GM23338 (cell line): Measurements from ENCODE around the gene SELENOW. TPM values are rescaled to one million over a fixed set of nuclear protein-coding genes. Genes with fewer than 3 reads are reported as not detected.
A peak's percentile ranks its signal among the peaks of the same experiment; 100 is the strongest.

ENCODE experiments used
- ATAC-seq: fragments of 200-7000 bp; cut with Tn5 transposase; 3 replicates; pipeline ENCODE4 v1.9.1; 2020
- DNase-seq: peaks from one replicate; pipeline ENCODE4 v3.0.0-alpha.2; 2015; ENCODE audit warnings: low spot score
- H2AFZ ChIP-seq: fragments of 200-600 bp; sonication (generic); 2 replicates; pipeline ENCODE4 v1.8.0; 2016; ENCODE audit warnings: antibody characterized with exemption, mild to moderate bottlenecking, moderate library complexity
- H3F3A ChIP-seq: fragments of 200-600 bp; sonication (generic); replicated peaks from 2 replicates; pipeline ENCODE4 v1.8.0; 2017; ENCODE audit warnings: antibody characterized with exemption, mixed run types, low read depth
- H3K27ac ChIP-seq: fragments of 200-600 bp; sonication (generic); 2 replicates; pipeline ENCODE4 v1.6.1; 2016; ENCODE audit warnings: low read depth
- H3K27me3 ChIP-seq: fragments of 200-600 bp; sonication (generic); 2 replicates; pipeline ENCODE4 v1.8.0; 2016; ENCODE audit warnings: mild to moderate bottlenecking, mixed run types, moderate library complexity; ENCODE audit not compliant: insufficient read depth
- H3K36me3 ChIP-seq: fragments of 200-600 bp; sonication (generic); 2 replicates; pipeline ENCODE4 v1.8.0; 2016; ENCODE audit warnings: mild to moderate bottlenecking; ENCODE audit not compliant: insufficient read depth
- H3K4me1 ChIP-seq: fragments of 200-600 bp; sonication (generic); 2 replicates; pipeline ENCODE4 v1.8.0; 2016; ENCODE audit warnings: mild to moderate bottlenecking, moderate library complexity; ENCODE audit not compliant: insufficient read depth
- H3K4me2 ChIP-seq: fragments of 200-600 bp; sonication (generic); 2 replicates; pipeline ENCODE4 v1.7.1; 2017; ENCODE audit warnings: mixed run types
- H3K4me3 ChIP-seq: fragments of 200-600 bp; sonication (generic); 2 replicates; pipeline ENCODE4 v1.6.1; 2016; ENCODE audit warnings: mixed run types
- H3K79me2 ChIP-seq: fragments of 200-600 bp; sonication (generic); replicated peaks from 2 replicates; pipeline ENCODE4 v1.8.0; 2017; ENCODE audit warnings: mild to moderate bottlenecking; ENCODE audit not compliant: insufficient read depth
- H3K9me2 ChIP-seq: fragments of 200-600 bp; sonication (generic); 2 replicates; pipeline ENCODE4 v1.8.0; 2017; ENCODE audit not compliant: insufficient read depth
- H4K20me1 ChIP-seq: fragments of 200-600 bp; sonication (generic); replicated peaks from 2 replicates; pipeline ENCODE4 v1.8.0; 2017; ENCODE audit warnings: mild to moderate bottlenecking; ENCODE audit not compliant: insufficient read depth
- H3K27ac Mint-ChIP-seq: 2 replicates; pipeline ENCODE4 v1.8.0; 2020; ENCODE audit warnings: inconsistent platforms, mild to moderate bottlenecking, moderate library complexity, mixed read lengths
- H3K27me3 Mint-ChIP-seq: 3 replicates; pipeline ENCODE4 v1.8.0; 2022; ENCODE audit warnings: low read depth, mild to moderate bottlenecking, moderate library complexity, mixed read lengths, inconsistent platforms; ENCODE audit not compliant: insufficient read depth, poor library complexity
- H3K36me3 Mint-ChIP-seq: 3 replicates; pipeline ENCODE4 v1.8.0; 2021; ENCODE audit warnings: low read depth, mild to moderate bottlenecking, inconsistent platforms, moderate library complexity, mixed read lengths
- H3K4me1 Mint-ChIP-seq: 3 replicates; pipeline ENCODE4 v1.8.0; 2020; ENCODE audit warnings: mild to moderate bottlenecking, inconsistent platforms, mixed read lengths
- H3K4me3 Mint-ChIP-seq: 3 replicates; pipeline ENCODE4 v1.8.0; 2021; ENCODE audit warnings: moderate library complexity, mild to moderate bottlenecking, inconsistent platforms, mixed read lengths
- H3K9me3 Mint-ChIP-seq: 3 replicates; pipeline ENCODE4 v1.8.0; 2020; ENCODE audit warnings: moderate library complexity, mild to moderate bottlenecking, inconsistent platforms, mixed read lengths
- CREB1 ChIP-seq: fragments of 250-450 bp; sonication (Bioruptor Pico); IDR thresholded peaks from 2 replicates; pipeline ENCODE4 v1.5.0; 2020; ENCODE audit warnings: low read depth, mild to moderate bottlenecking, moderate library complexity
- EZH2 ChIP-seq: fragments of 200-600 bp; sonication (generic); IDR thresholded peaks from one replicate; pipeline ENCODE4 v1.8.0; 2017; ENCODE audit warnings: antibody characterized with exemption, mild to moderate bottlenecking, low read depth; ENCODE audit not compliant: unreplicated experiment
- EZH2phosphoT487 ChIP-seq: fragments of 200-600 bp; sonication (generic); IDR thresholded peaks from one replicate; pipeline ENCODE4 v1.8.1; 2018; ENCODE audit warnings: antibody characterized with exemption; ENCODE audit not compliant: unreplicated experiment
- JUNB ChIP-seq: IDR thresholded peaks from one replicate; pipeline ENCODE4 v1.6.1; 2016; ENCODE audit warnings: antibody characterized with exemption; ENCODE audit not compliant: unreplicated experiment
- POLR2AphosphoS5 ChIP-seq: IDR thresholded peaks from 2 replicates; pipeline ENCODE4 v1.6.1; 2016; ENCODE audit warnings: antibody characterized with exemption, low read depth
- STAT1 ChIP-seq: IDR thresholded peaks from one replicate; pipeline ENCODE4 v1.6.1; 2016; ENCODE audit warnings: antibody characterized with exemption; ENCODE audit not compliant: unreplicated experiment
- ZNF114 ChIP-seq: fragments of 250-450 bp; sonication (Bioruptor Pico); IDR thresholded peaks from 2 replicates; pipeline ENCODE4 v1.5.0; 2020; ENCODE audit warnings: mild to moderate bottlenecking, moderate library complexity
- ZNF331 ChIP-seq: fragments of 250-450 bp; sonication (Bioruptor Pico); IDR thresholded peaks from 2 replicates; pipeline ENCODE4 v1.5.0; 2020; ENCODE audit warnings: low read depth, mild to moderate bottlenecking, moderate library complexity
- polyA plus RNA-seq: library from polyadenylated mRNA; unstranded; fragments of >200 nt; fragmentation: Nextera tagmentation; extraction: Ambion mirVana; gene quantifications from 2 replicates; pipeline ENCODE4 v1.2.1, GENCODE V29; 2016
- total RNA-seq: library from RNA; depleted of rRNA; stranded (reverse); fragments of >200 nt; shearing (Covaris generic); gene quantifications from 2 replicates; pipeline ENCODE4 v1.2.3, GENCODE V29; 2014
- TF ChIP-seq, protein P1 (sequence below), 2 experiments: fragments of 200-600 bp in 1 of 2; sonication (generic) in 1 of 2; conservative IDR thresholded peaks; 2 replicates each; pipeline versions ENCODE4 v1.5.1 to v1.6.1; 2016 to 2017; ENCODE audit warnings: antibody characterized with exemption in 2 of 2, low read depth in 2 of 2, mild to moderate bottlenecking in 2 of 2, moderate library complexity in 1 of 2
- TF ChIP-seq, protein P2 (sequence below): IDR thresholded peaks from 2 replicates; pipeline ENCODE4 v1.6.1; 2016; ENCODE audit warnings: antibody characterized with exemption
- TF ChIP-seq, protein P3 (sequence below): IDR thresholded peaks from one replicate; pipeline ENCODE4 v1.6.1; 2018; ENCODE audit warnings: antibody characterized with exemption; ENCODE audit not compliant: unreplicated experiment

The SELENOW gene
- total and polyA plus RNA-seq, 2 experiments from 2014 or later: 558 to 811 TPM

DNA sequence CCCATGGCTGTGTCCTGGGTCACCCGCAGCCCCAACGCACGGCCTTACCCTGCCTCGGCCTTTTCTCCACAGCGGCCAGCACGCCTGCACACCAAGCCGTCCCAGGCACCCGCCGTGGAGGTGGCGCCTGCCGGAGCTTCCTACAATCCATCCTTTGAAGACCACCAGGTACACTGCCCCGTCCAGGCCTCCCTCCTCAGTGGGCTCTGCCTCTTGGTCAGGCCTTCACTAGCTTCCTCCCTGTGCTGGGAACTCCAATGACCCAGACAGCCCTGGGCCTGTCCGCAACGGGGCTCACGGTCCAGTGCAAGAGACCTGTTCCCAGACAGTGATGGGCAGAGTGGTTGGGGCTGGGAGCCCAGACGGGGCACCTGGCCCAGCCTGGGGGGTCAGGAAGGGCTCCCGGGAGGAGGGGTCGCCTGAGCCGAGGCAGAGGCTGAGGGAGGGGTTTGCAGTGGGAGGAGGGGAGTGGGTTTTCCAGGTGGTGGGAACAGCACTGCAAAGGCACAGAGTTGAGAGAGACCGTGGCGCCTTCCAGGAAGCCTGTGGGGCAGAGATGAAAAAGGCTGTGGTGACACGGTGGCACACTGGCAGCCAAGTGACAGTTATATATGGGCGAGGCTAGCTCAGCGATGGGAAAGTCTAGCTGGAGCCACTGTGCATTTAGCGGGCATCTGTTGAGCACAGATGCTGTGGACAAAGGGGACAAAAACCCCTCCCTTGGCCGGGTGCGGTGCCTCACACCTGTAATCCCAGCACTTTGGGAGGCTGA lies 25.9 kb upstream of the SELENOW start:
- 0 out of 2 replicates have a peak, but pooled peaks cover 5% of the 10 kb centered on the region for H3F3A ChIP-seq
- no peaks in the 10 kb centered on the region for H3K4me1 ChIP-seq
- TF ChIP-seq POLR2AphosphoS5 (0 out of 2 replicates have a peak, but pooled peaks have one; percentile 26), STAT1 (no peak)
- no peak overlapping the region for H3K4me3 Mint-ChIP-seq
- no peaks in the 10 kb centered on the region for H3K9me3 Mint-ChIP-seq
- H4K20me1 ChIP-seq: peaks cover 15% of the 10 kb centered on the region
- H3K27ac Mint-ChIP-seq: no peak overlapping the region
- ATAC-seq: no peak
- peaks cover 2% of the 10 kb centered on the region; the same call in 2 of the 3 replicates for H3K4me1 Mint-ChIP-seq
- peaks cover 16% of the 10 kb centered on the region for H3K79me2 ChIP-seq
- peaks cover 80% of the 10 kb centered on the region for H3K36me3 Mint-ChIP-seq
- no peak overlapping the region for H3K27ac ChIP-seq
- DNase-seq: no peak
- no peaks in the 10 kb centered on the region for H3K27me3 ChIP-seq
- H3K4me3 ChIP-seq: no peak overlapping the region
- H3K9me2 ChIP-seq: no peaks in the 10 kb centered on the region
- no peak overlapping the region for H3K4me2 ChIP-seq
- H3K27me3 Mint-ChIP-seq: peaks cover 8% of the 10 kb centered on the region
- peaks cover 38% of the 10 kb centered on the region for H3K36me3 ChIP-seq
- no peak overlapping the region for H2AFZ ChIP-seq

DNA sequence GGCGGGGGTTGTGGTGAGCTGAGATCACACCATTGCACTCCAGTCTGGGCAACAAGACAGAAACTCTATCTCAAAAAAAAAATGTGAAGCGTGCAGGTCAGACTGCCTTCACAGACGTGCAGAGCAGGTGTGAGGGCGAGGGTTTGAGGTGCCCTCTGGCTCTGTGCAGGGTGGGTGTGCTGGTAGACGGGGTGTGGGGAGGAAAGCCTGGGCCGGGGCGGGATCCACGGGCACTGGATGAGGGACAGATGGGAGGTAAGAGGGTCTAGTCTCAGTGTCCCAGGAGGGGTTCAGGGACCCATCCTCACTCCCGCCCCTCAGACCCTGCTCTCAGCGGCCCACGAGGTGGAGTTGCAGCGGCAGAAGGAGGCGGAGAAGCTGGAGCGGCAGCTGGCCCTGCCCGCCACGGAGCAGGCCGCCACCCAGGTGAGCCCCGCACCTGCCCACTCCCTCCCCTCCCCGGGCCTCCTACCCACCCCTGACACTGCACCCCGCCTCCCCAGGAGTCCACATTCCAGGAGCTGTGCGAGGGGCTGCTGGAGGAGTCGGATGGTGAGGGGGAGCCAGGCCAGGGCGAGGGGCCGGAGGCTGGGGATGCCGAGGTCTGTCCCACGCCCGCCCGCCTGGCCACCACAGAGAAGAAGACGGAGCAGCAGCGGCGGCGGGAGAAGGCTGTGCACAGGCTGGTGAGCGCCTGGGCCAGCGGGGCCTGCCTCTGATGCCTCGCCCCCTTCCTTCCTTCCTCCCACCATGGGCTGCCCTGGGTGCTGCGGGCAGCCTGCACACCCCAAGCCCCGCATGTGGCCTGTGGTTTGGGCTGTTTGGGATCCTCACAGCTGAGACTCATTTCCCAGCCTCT lies 24.1 kb upstream of the SELENOW start:
- Histone ChIP-seq H3K4me3 (no peak overlapping the region), H3K4me2 (no peak overlapping the region), H4K20me1 (peaks cover 12% of the 10 kb centered on the region), H3K4me1 (no peaks in the 10 kb centered on the region), H3K9me2 (no peaks in the 10 kb centered on the region), H3K79me2 (no peaks in the 10 kb centered on the region; the same call in 1 of the 2 replicates), H3F3A (peaks cover 9% of the 10 kb centered on the region), H3K27ac (no peak overlapping the region), H3K27me3 (no peaks in the 10 kb centered on the region), H3K36me3 (peaks cover 50% of the 10 kb centered on the region), H2AFZ (no peak overlapping the region)
- no peak overlapping the region for H3K4me3 Mint-ChIP-seq
- H3K9me3 Mint-ChIP-seq: no peaks in the 10 kb centered on the region; the same call in 2 of the 3 replicates
- DNase-seq (no peak), ATAC-seq (no peak; the same call in 1 of the 3 replicates)
- H3K27me3 Mint-ChIP-seq: peaks cover 5% of the 10 kb centered on the region
- TF ChIP-seq, protein P1, sequence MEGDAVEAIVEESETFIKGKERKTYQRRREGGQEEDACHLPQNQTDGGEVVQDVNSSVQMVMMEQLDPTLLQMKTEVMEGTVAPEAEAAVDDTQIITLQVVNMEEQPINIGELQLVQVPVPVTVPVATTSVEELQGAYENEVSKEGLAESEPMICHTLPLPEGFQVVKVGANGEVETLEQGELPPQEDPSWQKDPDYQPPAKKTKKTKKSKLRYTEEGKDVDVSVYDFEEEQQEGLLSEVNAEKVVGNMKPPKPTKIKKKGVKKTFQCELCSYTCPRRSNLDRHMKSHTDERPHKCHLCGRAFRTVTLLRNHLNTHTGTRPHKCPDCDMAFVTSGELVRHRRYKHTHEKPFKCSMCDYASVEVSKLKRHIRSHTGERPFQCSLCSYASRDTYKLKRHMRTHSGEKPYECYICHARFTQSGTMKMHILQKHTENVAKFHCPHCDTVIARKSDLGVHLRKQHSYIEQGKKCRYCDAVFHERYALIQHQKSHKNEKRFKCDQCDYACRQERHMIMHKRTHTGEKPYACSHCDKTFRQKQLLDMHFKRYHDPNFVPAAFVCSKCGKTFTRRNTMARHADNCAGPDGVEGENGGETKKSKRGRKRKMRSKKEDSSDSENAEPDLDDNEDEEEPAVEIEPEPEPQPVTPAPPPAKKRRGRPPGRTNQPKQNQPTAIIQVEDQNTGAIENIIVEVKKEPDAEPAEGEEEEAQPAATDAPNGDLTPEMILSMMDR (conservative IDR thresholded peaks at IDR 0.05; ENCODE audit: low read depth in 2 of 2): no peak
- TF ChIP-seq, protein P2, sequence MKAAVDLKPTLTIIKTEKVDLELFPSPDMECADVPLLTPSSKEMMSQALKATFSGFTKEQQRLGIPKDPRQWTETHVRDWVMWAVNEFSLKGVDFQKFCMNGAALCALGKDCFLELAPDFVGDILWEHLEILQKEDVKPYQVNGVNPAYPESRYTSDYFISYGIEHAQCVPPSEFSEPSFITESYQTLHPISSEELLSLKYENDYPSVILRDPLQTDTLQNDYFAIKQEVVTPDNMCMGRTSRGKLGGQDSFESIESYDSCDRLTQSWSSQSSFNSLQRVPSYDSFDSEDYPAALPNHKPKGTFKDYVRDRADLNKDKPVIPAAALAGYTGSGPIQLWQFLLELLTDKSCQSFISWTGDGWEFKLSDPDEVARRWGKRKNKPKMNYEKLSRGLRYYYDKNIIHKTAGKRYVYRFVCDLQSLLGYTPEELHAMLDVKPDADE: no peak
- TF ChIP-seq ZNF331 (CRISPR knock-in tag) (no peak), EZH2 (no peak), ZNF114 (CRISPR knock-in tag) (no peak), JUNB (no peak), STAT1 (no peak), CREB1 (no peak), EZH2phosphoT487 (no peak)
- TF ChIP-seq, protein P3, sequence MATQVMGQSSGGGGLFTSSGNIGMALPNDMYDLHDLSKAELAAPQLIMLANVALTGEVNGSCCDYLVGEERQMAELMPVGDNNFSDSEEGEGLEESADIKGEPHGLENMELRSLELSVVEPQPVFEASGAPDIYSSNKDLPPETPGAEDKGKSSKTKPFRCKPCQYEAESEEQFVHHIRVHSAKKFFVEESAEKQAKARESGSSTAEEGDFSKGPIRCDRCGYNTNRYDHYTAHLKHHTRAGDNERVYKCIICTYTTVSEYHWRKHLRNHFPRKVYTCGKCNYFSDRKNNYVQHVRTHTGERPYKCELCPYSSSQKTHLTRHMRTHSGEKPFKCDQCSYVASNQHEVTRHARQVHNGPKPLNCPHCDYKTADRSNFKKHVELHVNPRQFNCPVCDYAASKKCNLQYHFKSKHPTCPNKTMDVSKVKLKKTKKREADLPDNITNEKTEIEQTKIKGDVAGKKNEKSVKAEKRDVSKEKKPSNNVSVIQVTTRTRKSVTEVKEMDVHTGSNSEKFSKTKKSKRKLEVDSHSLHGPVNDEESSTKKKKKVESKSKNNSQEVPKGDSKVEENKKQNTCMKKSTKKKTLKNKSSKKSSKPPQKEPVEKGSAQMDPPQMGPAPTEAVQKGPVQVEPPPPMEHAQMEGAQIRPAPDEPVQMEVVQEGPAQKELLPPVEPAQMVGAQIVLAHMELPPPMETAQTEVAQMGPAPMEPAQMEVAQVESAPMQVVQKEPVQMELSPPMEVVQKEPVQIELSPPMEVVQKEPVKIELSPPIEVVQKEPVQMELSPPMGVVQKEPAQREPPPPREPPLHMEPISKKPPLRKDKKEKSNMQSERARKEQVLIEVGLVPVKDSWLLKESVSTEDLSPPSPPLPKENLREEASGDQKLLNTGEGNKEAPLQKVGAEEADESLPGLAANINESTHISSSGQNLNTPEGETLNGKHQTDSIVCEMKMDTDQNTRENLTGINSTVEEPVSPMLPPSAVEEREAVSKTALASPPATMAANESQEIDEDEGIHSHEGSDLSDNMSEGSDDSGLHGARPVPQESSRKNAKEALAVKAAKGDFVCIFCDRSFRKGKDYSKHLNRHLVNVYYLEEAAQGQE: no peak
- H3K36me3 Mint-ChIP-seq: peaks cover 82% of the 10 kb centered on the region
- H3K27ac Mint-ChIP-seq: peak overlapping the region; percentile 36; the same call in 1 of the 2 replicates
- no peaks in the 10 kb centered on the region for H3K4me1 Mint-ChIP-seq
